GM18511 (cell line): ENCODE results near the gene RBL1.
"Not testable (repeated sequence)": the region's sequence is repeated elsewhere in the genome, so short reads cannot be mapped to it uniquely, and the experiment has no call there.

Experiments
- ATAC-seq: cut with Tn5 transposase; IDR thresholded peaks from one replicate; pipeline ENCODE4 v1.9.1; 2021; ENCODE audit warnings: mild to moderate bottlenecking, moderate library complexity; ENCODE audit not compliant: unreplicated experiment

Gene RBL1

GRCh38 chr20:37077009-37077408 is 18.8 kb downstream of the RBL1 start:
- ATAC-seq = no peak

- ATAC-seq = no peak
These were observed 19.7 kb downstream of the RBL1 start for GRCh38 chr20:37075932-37076685.

DNA sequence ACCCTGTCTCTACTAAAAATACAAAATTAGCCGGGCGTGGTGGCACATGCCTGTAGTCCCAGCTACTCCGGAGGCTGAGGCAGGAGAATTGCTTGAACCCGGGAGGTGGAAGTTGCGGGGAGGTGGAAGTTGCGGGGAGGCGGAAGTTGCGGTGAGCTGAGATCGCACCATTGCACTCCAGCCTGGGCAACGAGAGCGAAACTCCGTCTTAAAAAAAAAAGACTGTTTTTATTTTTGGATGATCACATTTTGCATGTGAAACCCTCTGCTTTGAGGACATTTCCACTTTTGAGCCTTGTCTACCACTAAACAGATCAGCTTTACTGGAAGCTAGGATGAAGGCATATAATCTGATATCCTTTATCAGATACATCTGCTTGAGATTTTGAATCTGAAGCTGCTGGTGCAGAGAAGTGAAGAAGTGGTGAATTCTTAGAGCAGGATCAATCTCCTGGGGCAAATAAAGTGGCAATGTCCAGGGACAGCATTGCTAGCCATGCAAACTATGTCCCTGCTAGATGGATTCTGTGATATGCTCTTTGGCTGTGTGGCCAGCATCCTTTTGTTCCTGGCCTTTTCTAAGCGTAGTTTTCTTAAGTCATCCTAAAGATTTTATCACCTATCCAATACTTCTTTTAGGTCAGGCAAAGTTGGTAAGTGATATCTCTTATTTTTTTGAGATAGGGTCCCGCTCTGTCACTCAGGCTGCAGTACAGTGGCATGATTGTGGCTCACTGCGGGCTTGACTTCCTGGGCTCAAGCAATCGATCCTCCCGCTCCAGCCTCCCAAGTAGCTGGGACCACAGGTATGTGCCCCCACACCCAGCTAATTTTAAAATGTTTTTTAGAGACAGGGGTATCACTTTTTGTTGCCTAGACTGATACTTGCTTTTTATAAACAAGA is 23.3 kb downstream of the RBL1 start:
- ATAC-seq = no peak

GRCh38 chr20:37071481-37071911 is 24.3 kb downstream of the RBL1 start:
- ATAC-seq = no peak

- ATAC-seq = not testable (repeated sequence)
These were observed 26.2 kb downstream of the RBL1 start for GRCh38 chr20:37069563-37069962.

GRCh38 chr20:37066168-37066567 is 29.6 kb downstream of the RBL1 start:
- ATAC-seq = no peak

DNA sequence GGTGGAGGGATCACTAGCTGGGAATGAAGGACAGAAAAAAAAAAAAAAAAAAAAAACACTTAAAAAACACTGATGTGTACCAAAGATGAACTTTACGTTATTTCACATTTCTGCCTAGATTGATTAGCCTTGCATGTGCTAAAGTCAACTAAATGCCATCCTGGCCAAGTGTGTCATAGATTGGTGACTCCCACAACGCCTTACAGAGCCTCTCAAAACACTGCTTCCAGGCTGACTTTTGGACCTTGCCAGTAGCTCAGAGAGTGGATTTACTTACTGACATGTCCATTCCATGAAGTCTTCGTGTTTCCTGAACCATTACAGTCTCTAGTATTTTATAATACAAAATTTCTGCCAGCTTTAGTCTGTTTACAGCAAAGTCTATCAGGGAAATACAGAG is 40.5 kb downstream of the RBL1 start:
- ATAC-seq = no peak

DNA sequence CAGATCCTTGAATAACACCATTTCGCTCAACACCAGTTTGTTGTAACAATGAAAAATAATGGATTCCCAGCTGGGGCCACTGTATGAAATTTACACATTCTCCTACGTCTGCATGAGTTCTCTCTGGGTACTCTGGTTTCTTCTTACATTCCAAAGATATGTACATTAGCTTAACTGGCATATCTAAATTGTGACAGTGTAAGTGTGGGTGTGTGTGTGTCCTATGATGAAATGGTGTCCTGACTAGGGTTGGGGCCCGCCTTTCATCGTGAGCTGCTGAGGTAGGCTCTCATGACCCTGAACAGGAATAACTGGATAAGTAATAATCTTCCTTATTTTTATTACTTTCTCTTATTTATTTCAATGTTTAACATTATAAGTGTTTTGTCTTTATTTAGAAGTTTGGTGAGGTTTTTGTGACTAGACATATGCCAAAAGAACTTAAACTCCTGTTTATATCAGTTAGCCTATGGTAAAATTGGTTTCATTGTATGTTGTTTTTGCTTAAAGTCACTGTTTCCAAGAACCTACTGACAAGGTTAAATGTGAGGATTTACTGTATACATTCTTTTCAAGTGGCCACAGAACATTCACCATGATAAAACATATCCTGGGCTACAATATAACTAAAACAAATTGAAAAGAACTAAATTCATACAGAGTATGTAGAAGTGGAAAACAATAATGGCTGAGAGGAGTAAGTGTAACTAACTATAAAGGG is 42.4 kb downstream of the RBL1 start:
- no peak for ATAC-seq

DNA sequence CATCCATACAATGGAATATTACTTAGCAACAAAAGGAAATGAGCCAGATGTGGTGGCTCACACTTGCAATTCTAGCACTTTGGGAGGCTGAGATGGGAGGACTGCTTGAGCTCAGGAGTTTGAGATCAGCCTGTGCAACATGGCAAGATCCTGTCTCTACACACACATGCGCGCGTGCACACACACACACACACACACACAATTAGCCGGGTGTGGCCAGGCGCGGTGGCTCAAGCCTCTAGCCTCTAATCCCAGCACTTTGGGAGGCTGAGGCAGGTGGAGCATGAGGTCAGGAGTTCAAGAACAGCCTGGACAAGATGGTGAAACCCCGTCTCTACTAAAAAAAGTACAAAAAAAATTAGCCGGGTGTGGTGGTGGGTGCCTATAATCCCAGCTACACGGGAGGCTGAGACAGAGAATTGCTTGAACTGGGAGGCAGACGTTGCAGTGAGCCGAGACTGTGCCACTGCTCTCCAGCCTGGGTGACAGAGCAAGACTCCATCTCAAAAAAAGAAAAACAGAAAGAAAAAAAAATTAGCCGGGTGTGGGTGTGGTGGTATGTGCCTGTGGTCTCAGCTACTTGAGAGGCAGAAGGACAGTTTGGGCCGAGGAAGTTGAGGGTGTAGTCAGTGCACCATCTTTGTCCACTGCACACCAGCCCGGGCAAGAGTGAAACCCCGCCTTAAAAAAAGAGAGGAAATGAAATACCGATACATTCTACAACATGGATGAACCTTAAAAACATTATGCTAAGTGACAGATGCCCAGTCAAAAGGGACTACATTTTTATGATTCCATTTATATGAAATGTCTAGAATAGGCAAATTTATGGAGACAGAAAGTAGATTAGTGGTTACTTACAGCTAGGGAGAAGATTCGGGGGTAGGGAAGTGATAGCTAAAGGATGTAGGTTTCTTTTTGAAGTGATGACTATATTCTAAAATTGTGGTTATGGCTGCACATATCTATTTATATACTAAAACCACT is 52.5 kb downstream of the RBL1 start:
- ATAC-seq = peak; percentile 70

- not testable (repeated sequence) for ATAC-seq
These were observed 56.4 kb downstream of the RBL1 start for GRCh38 chr20:37039366-37039765.

DNA sequence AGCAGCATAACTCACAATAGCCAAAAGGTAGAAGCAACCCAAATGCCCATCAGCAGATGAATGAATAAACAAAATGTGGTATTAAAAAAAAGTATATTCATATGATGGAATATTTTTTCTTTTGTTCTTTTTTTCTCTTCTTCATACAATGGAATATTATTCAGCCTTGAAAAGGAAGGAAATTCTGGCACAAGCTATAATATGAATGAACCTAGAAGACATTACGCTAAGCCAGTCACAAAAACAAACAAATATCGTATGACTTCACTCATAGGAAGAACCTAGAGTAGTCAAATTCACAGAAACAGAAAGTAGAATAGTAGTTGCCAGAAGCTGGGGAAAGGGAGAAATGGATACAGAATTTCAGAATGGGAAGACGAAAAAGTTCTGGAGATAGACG is 63.7 kb downstream of the RBL1 start:
- no peak for ATAC-seq

GRCh38 chr20:37020636-37021035 is 75.2 kb downstream of the RBL1 start:
- ATAC-seq = no peak

DNA sequence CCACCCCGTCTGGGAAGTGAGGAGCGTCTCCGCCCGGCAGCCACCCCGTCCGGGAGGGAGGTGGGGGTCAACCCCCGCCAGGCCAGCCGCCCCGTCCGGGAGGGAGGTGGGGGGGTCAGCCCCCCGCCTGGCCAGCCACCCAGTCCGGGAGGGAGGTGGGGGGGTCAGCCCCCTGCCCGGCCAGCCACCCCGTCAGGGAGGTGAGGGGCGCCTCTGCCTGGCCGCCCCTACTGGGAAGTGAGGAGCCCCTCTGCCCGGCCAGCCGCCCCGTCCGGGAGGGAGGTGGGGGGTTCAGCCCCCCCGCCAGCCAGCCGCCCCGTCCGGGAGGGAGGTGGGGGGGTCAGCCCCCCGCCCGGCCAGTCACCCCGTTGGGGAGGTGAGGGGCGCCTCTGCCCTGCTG is 83.2 kb downstream of the RBL1 start:
- ATAC-seq = not testable (repeated sequence)

GRCh38 chr20:37011858-37012257 is 83.9 kb downstream of the RBL1 start:
- not testable (repeated sequence) for ATAC-seq

GRCh38 chr20:37011147-37011546 is 84.7 kb downstream of the RBL1 start:
- no peak for ATAC-seq

GRCh38 chr20:37007898-37008649 is 87.7 kb downstream of the RBL1 start:
- ATAC-seq = no peak

DNA sequence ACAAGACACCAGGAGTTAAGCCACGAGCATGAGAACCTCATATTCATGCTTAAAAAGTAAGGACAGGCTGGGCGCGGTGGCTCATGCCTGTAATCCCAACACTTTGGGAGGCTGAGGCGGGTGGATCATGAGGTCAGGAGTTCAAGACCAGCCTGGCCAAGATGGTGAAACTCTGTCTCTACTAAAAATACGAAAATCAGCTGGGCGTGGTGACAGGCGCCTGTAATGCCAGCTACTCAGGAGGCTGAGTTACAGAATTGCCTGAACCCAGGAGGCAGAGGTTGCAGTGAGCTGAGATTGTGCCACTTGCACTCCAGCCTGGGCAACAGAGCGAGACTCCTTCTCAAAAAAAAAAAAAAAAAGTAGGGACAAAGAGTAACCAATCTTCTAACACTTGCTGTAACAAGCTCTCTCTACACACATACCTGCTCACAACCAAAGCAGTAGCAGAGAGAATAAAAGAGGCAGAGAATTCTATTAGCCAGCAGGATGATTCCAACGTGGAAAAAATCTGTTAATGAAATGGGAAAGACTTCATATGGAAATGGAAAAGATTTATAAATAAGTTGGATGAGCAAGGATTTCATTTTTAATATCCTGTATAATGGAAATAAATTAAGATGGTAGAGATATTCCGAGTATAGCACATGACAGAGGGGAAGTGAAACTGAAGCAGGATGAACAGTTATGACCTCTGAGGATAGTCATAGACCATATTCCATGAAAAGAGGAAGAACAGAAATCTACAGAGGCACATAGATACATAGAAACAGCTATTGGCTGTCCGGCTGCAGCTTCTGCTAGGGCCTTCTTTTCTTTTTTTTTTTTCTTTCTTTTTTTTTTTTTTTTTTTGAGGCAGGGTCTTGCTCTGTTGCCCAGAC is 90.5 kb downstream of the RBL1 start:
- not testable (repeated sequence) for ATAC-seq

- ATAC-seq = not testable (repeated sequence)
These were observed 94.2 kb downstream of the RBL1 start for GRCh38 chr20:37001634-37002033.
